Endothelial cell of umbilical vein (primary cell): Measurements from ENCODE around the gene NXPE3. TPM values are rescaled to one million over a fixed set of nuclear protein-coding genes. Genes with fewer than 3 reads are reported as not detected.

Experiments
- BruUV-seq: library from RNA; stranded (reverse); fragments of 400-500 nt; replicated peaks from 2 replicates; lab custom pipeline; 2021; lab: Mats Ljungman, UMichigan
- CTCF ChIA-PET: fragments of 300-600, 350-600 bp; sonication (Branson Sonifier 250); formaldehyde crosslinking; loops from one replicate; lab custom pipeline; 2021; ENCODE audit warnings: antibody characterized with exemption, inconsistent platforms; lab: Charles Lee
- POLR2A ChIA-PET: fragments of 300-600, 350-600 bp; sonication (Branson Sonifier 250); formaldehyde crosslinking; loops from one replicate; lab custom pipeline; 2021; ENCODE audit warnings: antibody characterized with exemption, inconsistent platforms; lab: Charles Lee
- DNase-seq: peaks from one replicate; pipeline ENCODE4 v3.0.0-alpha.2; 2011; ENCODE audit warnings: low read depth, low spot score
- FAIRE-seq: peaks from 2 replicates; lab custom pipeline; 2011; peaks lifted over from hg19 to GRCh38; lab: Jason Lieb, UNC
- H2AFZ ChIP-seq: 2 replicates; pipeline ENCODE4 v1.6.0; 2012; ENCODE audit warnings: low read depth, low read length, control low read depth, inconsistent platforms
- H3K27ac ChIP-seq: 2 replicates; pipeline ENCODE4 v1.5.1; 2011; ENCODE audit warnings: low read depth, mild to moderate bottlenecking, control low read depth, low read length, moderate library complexity; ENCODE audit not compliant: insufficient read depth
- H3K27me3 ChIP-seq, 2 experiments: 2 replicates each; pipeline versions ENCODE4 v1.6.0 to v1.6.1; 2011; ENCODE audit warnings: low read length in 2 of 2, mixed read lengths in 1 of 2; ENCODE audit not compliant: control insufficient read depth in 2 of 2, insufficient read depth in 2 of 2
- H3K36me3 ChIP-seq, 2 experiments: 2 replicates in 1 of 2; 3 replicates in 1 of 2; pipeline ENCODE4 v1.5.1; 2011; ENCODE audit warnings: low read length in 2 of 2, mild to moderate bottlenecking in 1 of 2, moderate library complexity in 1 of 2; ENCODE audit not compliant: control insufficient read depth in 2 of 2, insufficient read depth in 2 of 2; ENCODE audit errors: extremely low read depth in 1 of 2
- H3K4me1 ChIP-seq: 3 replicates; pipeline ENCODE4 v1.5.1; 2011; ENCODE audit warnings: mild to moderate bottlenecking, low read length; ENCODE audit not compliant: control insufficient read depth, insufficient read depth; ENCODE audit errors: extremely low read depth
- H3K4me2 ChIP-seq: 2 replicates; pipeline ENCODE4 v1.6.1; 2011; ENCODE audit warnings: low read length, control low read depth, mixed read lengths; ENCODE audit not compliant: insufficient read depth
- H3K4me3 ChIP-seq, 3 experiments: fragments of 200-600 bp in 1 of 3; sonication (generic), shearing (Covaris generic) in 1 of 3; replicated peaks in 1 of 3; 2 replicates each; pipeline ENCODE4 v1.5.1; 2011 to 2016; ENCODE audit warnings: control low read depth in 3 of 3, low read length in 3 of 3, mild to moderate bottlenecking in 2 of 3, inconsistent platforms in 1 of 3, low read depth in 1 of 3, moderate library complexity in 1 of 3; ENCODE audit not compliant: insufficient read depth in 1 of 3
- H3K79me2 ChIP-seq: 2 replicates; pipeline ENCODE4 v1.6.0; 2012; ENCODE audit warnings: low read length, inconsistent platforms; ENCODE audit not compliant: control insufficient read depth, insufficient read depth
- H3K9ac ChIP-seq: replicated peaks from 2 replicates; pipeline ENCODE3; 2011; ENCODE audit warnings: low read length, control low read depth; ENCODE audit not compliant: insufficient read depth; ENCODE audit errors: extremely low read depth
- H3K9me1 ChIP-seq: replicated peaks from 3 replicates; pipeline ENCODE4 v1.6.0; 2011; ENCODE audit warnings: mild to moderate bottlenecking, low read length; ENCODE audit not compliant: control insufficient read depth, insufficient read depth; ENCODE audit errors: extremely low read depth
- H3K9me3 ChIP-seq: replicated peaks from 2 replicates; pipeline ENCODE4 v1.5.1; 2012; ENCODE audit warnings: low read length, inconsistent platforms; ENCODE audit not compliant: control insufficient read depth, insufficient read depth
- H4K20me1 ChIP-seq: replicated peaks from 2 replicates; pipeline ENCODE3; 2011; ENCODE audit warnings: mild to moderate bottlenecking, low read length; ENCODE audit not compliant: control insufficient read depth, insufficient read depth; ENCODE audit errors: extremely low read depth
- EZH2 ChIP-seq: IDR thresholded peaks from 2 replicates; pipeline ENCODE4 v1.6.1; 2012; ENCODE audit warnings: borderline replicate concordance, low read depth, mild to moderate bottlenecking, moderate library complexity, low read length, inconsistent platforms; ENCODE audit not compliant: severe bottlenecking
- GATA2 ChIP-seq: IDR thresholded peaks from 2 replicates; pipeline ENCODE4 v1.7.0; 2011; ENCODE audit warnings: low read depth, mild to moderate bottlenecking, moderate library complexity, mixed read lengths, low read length; ENCODE audit not compliant: insufficient read length, insufficient read depth
- JUN ChIP-seq: IDR thresholded peaks from 2 replicates; pipeline ENCODE4 v1.6.1; 2011; ENCODE audit warnings: borderline replicate concordance, low read depth; ENCODE audit not compliant: insufficient read length, insufficient read depth
- MYC ChIP-seq: IDR thresholded peaks from one replicate; pipeline ENCODE4 v1.6.1; 2011; ENCODE audit warnings: mild to moderate bottlenecking, low read depth, low read length
- POLR2A ChIP-seq: IDR thresholded peaks from 2 replicates; pipeline ENCODE4 v1.6.1; 2012; ENCODE audit warnings: low read depth, mild to moderate bottlenecking, control low read depth, low read length
- POLR2AphosphoS5 ChIP-seq: IDR thresholded peaks from 2 replicates; pipeline ENCODE4 v1.6.1; 2012; ENCODE audit warnings: low read depth, mild to moderate bottlenecking, control low read depth, low read length, moderate library complexity; ENCODE audit not compliant: insufficient read depth
- dilution Hi-C: fragments of 300-500 bp; cut with MboI; formaldehyde crosslinking; loops from one replicate; pipeline ENCODE4 v1.15.0; 2019; ENCODE audit warnings: low sequenced_read_pairs; ENCODE audit not compliant: extremely low pct_ligation_motif_present
- intact Hi-C: fragments of 100-400 bp; cut with micrococcal nuclease; formaldehyde crosslinking; loops from one replicate; pipeline ENCODE4 v1.10.0; 2022
- polyA plus RNA-seq, 4 experiments: library from polyadenylated mRNA; depleted of rRNA in 3 of 4; stranded (reverse) in 3 of 4; unstranded in 1 of 4; fragments of >200 nt; gene quantifications; 2 replicates each; pipeline versions ENCODE4 v1.2.1 to v1.2.3, GENCODE V29; 2011 to 2012; ENCODE audit warnings: missing spikeins in 1 of 4
- total RNA-seq: library from RNA; stranded (reverse); gene quantifications from 2 replicates; pipeline ENCODE4 v1.2.3, GENCODE V29; 2021
- TF ChIP-seq, protein P1 (sequence below): IDR thresholded peaks from 2 replicates; pipeline ENCODE4 v1.6.1; 2011; ENCODE audit not compliant: insufficient read depth, insufficient read length

The NXPE3 gene
- total and polyA plus RNA-seq, 2 donors (not counting 3 experiments of a cell fraction or from before 2014, with no cell fraction given): 13.7 to 20.3 TPM

GRCh38 chr3:101823525-101823924, 44.5 kb downstream of the NXPE3 start:
- Histone ChIP-seq H3K27me3 (no peaks in the 10 kb centered on the region), H3K36me3 (peaks cover 0 to 4% of the 10 kb centered on the region in 2 experiments), H3K9me1 (no peaks in the 10 kb centered on the region), H2AFZ (no peak overlapping the region), H3K4me1 (peaks cover 10% of the 10 kb centered on the region), H3K4me2 (no peak overlapping the region), H3K27ac (no peak overlapping the region), H3K9me3 (no peaks in the 10 kb centered on the region), H3K9ac (no peak overlapping the region), H3K79me2 (no peaks in the 10 kb centered on the region), H3K4me3 (no peak overlapping the region), H4K20me1 (no peaks in the 10 kb centered on the region)
- DNase-seq (no peak), FAIRE-seq (no peak)
- no TSS peak for BruUV-seq
- ChIA-PET CTCF (interaction anchor here (1.2 to 2.0 kb wide), 3 partner anchors 13 to 406 kb away, joined by 3 to 12 read pairs (median 10); no protein-coding TSS in a partner anchor), POLR2A (no interaction called here)
- TF ChIP-seq EZH2: no peak
- no peak for TF ChIP-seq MYC
- TF ChIP-seq POLR2AphosphoS5: no peak
- TF ChIP-seq JUN: no peak
- dilution Hi-C loops: no loop called here
- intact Hi-C loops: no loop called here

DNA sequence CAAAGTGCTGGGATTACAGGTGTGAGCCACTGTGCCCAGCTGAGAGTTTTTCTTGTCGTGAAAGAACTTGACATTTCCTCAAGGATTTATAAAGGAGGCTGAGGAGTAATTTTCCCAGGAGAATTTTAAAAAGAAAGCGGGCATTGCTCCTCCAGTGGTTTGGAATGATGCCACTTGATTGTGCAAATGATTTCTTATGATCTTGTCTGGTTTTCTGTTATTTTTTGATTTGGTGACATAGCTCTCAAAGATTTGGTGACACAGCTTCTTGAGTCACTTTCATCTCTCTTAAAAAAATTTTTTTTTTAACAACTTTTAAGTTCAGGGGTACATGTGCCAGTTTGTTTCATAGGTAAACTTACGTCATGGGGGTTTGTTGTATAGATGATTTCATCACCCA, 45.7 kb downstream of the NXPE3 start:
- CTCF ChIA-PET: interaction anchor here (1.2 to 2.0 kb wide), 5 partner anchors 11 to 405 kb away, joined by 3 to 12 read pairs (median 6); no protein-coding TSS in a partner anchor

More for the DNA sequence above, 45.7 kb downstream of the NXPE3 start:
- no peak for FAIRE-seq
- Histone ChIP-seq H3K4me3 (no peak overlapping the region), H3K4me2 (no peak overlapping the region), H3K27ac (no peak overlapping the region), H3K36me3 (peaks cover 0 to 4% of the 10 kb centered on the region in 2 experiments), H3K9me1 (no peaks in the 10 kb centered on the region), H3K9ac (no peak overlapping the region), H3K9me3 (no peaks in the 10 kb centered on the region), H2AFZ (no peak overlapping the region), H3K27me3 (no peaks in the 10 kb centered on the region), H3K4me1 (peaks cover 12% of the 10 kb centered on the region), H4K20me1 (no peaks in the 10 kb centered on the region), H3K79me2 (no peaks in the 10 kb centered on the region)
- intact Hi-C loops: no loop called here
- BruUV-seq: no TSS peak
- dilution Hi-C loops: no loop called here
- TF ChIP-seq, protein P1, sequence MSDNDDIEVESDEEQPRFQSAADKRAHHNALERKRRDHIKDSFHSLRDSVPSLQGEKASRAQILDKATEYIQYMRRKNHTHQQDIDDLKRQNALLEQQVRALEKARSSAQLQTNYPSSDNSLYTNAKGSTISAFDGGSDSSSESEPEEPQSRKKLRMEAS: no peak
- no peak for TF ChIP-seq JUN
- TF ChIP-seq POLR2A: no peak
- no peak for TF ChIP-seq GATA2
- TF ChIP-seq EZH2: no peak
- no peak for DNase-seq
- POLR2A ChIA-PET: no interaction called here
